Bone marrow (tissue), 2 donors: ENCODE data around the gene GUCY2D.
A peak's percentile ranks its signal among the peaks of the same experiment; 100 is the strongest.

Source experiments
- DNase-seq, 2 donors: peaks; one replicate each; lab custom pipeline; 2025; lab: John Stamatoyannopoulos, UW

GUCY2D gene

DNA sequence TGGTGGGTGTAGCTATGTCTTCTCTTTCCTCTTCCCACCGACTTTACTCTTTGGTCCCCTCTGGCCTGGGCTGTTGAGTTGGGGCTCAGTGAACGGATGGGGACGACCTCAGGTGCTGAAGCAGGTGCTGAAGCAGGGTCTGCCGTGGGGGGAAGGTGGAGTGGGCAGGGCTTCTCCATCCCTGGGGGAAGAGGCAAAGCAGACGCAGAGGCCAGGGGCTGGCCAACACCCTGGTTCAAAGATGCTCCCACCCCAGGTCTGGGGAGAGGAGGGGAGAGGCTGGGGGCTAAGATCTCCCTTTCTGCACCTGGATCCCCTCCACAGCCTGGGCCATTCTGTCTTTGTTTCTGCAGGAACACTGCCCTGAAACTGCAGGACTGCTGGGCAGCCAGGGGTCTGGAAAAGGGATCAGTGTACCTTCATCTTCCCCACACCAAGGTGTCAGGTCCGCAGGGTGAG, 62.2 kb downstream of the GUCY2D start:
- DNase-seq, result no peak

DNA sequence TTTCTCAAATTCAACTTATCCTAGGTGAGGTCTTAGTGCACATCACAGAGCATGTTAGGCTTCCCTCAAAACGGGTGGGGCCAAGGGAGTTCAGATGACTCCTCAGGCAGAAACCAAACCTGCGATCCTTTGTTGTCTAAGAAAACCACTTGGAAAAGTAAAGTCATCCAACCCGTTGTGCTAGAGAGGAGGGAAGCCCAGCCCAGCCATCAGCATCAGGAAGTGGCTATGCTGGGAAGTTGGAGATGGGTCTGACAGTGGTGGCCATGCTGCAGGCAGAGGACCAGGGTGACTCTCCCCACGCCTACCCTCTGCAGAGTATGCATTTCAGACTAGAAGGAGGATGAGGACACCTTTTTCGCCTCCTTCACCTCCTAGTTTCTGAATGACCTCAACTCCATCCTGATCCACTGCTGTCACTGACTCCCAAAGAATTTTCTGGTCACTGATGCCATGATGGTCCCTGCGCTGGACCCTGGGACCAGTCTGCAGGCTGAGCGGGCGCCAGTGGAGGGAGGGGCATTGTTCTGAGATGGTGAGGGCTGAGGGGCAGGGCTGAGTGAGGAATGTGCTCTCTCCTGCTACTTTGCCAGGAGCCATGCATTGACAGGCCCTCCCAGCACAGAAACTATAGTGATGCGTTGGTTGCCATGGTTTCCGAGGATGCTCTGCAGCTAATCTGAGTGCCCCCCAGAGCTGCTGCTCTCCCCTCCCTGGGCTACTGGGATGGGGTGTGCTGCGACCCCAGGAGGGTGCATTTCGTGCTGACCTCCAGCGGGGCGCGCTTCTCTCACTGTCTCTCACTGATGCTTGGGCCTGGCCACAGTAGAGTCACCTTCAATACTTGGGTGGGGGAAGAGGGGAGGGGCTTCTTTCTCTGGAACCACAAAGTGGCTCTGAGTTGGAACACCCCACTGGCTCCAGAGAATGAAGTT, 64.7 kb downstream of the GUCY2D start:
- no peak for DNase-seq

DNA sequence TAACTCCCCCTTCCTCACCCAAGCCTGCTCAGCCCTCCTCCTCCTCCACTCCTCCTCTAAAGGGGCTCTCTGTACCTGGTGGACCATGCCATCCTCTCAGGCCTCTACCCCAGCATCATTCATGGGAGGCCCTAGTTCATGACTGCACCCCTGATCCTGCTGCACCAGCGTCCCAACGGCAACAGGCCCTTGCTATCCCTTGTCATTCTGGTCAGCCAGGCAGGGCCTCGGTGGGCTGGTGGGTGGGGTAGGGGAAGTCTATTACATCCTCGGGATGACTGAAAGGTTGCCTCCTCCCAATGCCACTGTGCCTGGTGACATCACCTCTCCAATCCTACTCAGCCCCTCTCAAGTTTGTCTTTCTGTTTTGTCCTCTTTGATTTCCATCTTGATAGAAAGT, 65.4 kb downstream of the GUCY2D start:
- no peak for DNase-seq

DNA sequence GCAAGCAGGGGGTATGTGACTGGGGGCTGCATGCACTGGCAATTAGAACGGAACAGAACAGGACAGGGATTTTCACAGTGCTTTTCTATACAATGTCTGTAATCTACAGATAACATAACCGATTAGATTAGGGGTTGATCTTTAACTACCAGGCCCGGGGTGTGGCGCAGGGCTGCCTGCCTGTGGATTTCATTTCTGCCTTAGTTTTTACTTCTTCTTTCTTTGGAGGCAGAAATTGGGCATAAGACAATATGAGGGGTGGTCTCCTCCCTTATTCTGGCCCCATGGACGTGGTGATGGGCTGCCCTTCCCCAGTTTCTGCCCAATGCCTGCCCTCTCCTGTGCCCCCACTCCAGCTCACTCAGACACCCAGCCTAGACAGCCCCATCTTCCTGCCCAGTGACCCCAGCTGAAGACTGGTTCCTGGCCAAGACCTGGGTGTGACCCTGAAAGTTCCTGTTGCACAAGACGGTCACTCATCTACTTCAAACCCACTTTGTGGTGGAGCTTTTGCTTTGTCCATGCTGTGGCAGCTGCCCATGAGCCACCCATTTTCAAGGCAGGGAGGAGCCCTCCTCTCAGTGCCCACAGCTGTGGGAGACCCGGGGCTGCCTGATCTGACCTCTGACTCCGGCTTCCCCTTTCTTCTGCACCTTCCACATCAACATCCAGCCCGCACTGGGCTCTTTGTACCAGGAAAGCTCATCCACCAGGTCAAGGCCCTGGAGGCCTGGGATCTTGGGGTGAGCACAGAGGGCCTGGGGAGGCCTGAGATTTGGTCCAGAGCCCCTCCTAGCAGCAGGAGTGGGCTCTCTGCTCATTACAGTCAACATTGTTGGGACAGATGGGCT, 66.5 kb downstream of the GUCY2D start:
- peak in 1 of 2 donors; percentile 72 for DNase-seq

DNA sequence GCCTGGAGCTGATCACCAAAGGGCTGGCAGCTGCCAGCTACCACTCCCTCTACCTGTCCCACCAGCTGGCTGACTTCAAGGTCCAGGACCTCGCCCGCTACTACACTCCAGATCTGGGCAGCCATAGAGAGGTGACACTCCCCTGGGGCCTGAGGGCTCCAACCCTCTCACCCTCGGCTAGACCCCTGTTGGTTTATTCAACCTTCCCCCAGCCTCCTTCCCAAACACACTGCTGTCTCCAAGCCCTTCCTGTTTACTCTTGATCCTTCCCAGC, 67.1 kb downstream of the GUCY2D start:
- no peak for DNase-seq
